HepG2 (cell line): ENCODE data around the gene KCND3. TPM values are rescaled to one million over a fixed set of nuclear protein-coding genes. Genes with fewer than 3 reads are reported as not detected.

Experiments
- HIVEP1 ChIP-seq: sonication (generic); formaldehyde crosslinking; IDR thresholded peaks from 2 replicates; pipeline ENCODE4 v1.4.0; 2020; ENCODE audit warnings: mild to moderate bottlenecking, missing genetic modification reagents
- MIER3 ChIP-seq: IDR thresholded peaks from 2 replicates; pipeline ENCODE4 v1.6.1; 2016; ENCODE audit warnings: missing compliant biosample characterization, borderline replicate concordance
- MXD3 ChIP-seq: IDR thresholded peaks from 2 replicates; pipeline ENCODE4 v1.6.1; 2016; ENCODE audit warnings: mild to moderate bottlenecking, missing biosample characterization, missing genetic modification reagents
- RFX5 ChIP-seq: IDR thresholded peaks from 2 replicates; pipeline ENCODE4 v1.6.1; 2011; ENCODE audit warnings: low read depth, low read length, improper control_type of control experiment
- ZBTB14 ChIP-seq: sonication (generic); formaldehyde crosslinking; IDR thresholded peaks from 2 replicates; pipeline ENCODE4 v1.4.0; 2020; ENCODE audit warnings: missing genetic modification reagents
- ZNF10 ChIP-seq: sonication (generic); formaldehyde crosslinking; IDR thresholded peaks from 2 replicates; pipeline ENCODE4 v1.4.0; 2020; ENCODE audit warnings: mild to moderate bottlenecking, low read depth, missing genetic modification reagents, borderline replicate concordance
- ZNF737 ChIP-seq: sonication (generic); formaldehyde crosslinking; IDR thresholded peaks from 2 replicates; pipeline ENCODE4 v1.5.0; 2020; ENCODE audit warnings: missing genetic modification reagents, mild to moderate bottlenecking, borderline replicate concordance
- ZSCAN22 ChIP-seq: sonication (generic); formaldehyde crosslinking; IDR thresholded peaks from 2 replicates; pipeline ENCODE4 v1.4.0; 2020; ENCODE audit warnings: mild to moderate bottlenecking, missing genetic modification reagents
- polyA plus RNA-seq, 8 experiments: library from polyadenylated mRNA; depleted of rRNA in 3 of 8; stranded (reverse) in 7 of 8; unstranded in 1 of 8; fragments of >200 nt; fragmentation: Illumina TruSeq in 4 of 8; extraction: Trizol in 4 of 8; gene quantifications; 2 replicates each; pipeline versions ENCODE4 v1.2.1 to v1.2.3, GENCODE V29; 2011 to 2016; ENCODE audit warnings: low read depth in 4 of 8, missing spikeins in 1 of 8, mixed read lengths in 1 of 8; ENCODE audit not compliant: insufficient read depth in 1 of 8
- total RNA-seq, 5 experiments: library from RNA; depleted of rRNA; stranded (reverse); fragments of >200 nt; fragmentation: Illumina TruSeq; extraction: Trizol; gene quantifications; 2 replicates each; pipeline ENCODE4 v1.2.3, GENCODE V29; 2016; ENCODE audit warnings: low read depth in 1 of 5
- TF ChIP-seq, protein P1 (sequence below): sonication (generic); formaldehyde crosslinking; IDR thresholded peaks from 2 replicates; pipeline ENCODE4 v1.5.1; 2020; ENCODE audit warnings: missing genetic modification reagents, mild to moderate bottlenecking, borderline replicate concordance
- TF ChIP-seq, protein P2 (sequence below): sonication (generic); formaldehyde crosslinking; IDR thresholded peaks from 2 replicates; pipeline ENCODE4 v1.4.0; 2020; ENCODE audit warnings: low read depth, missing genetic modification reagents
- TF ChIP-seq, protein P3 (sequence below): sonication (generic); formaldehyde crosslinking; IDR thresholded peaks from 2 replicates; pipeline ENCODE4 v1.8.1; 2023; ENCODE audit warnings: mild to moderate bottlenecking, missing genetic modification reagents

KCND3 gene
- total and polyA plus RNA-seq, 2 of the 13 experiments (the other 11 are each of a cell fraction or from before 2014, with no cell fraction given) = 0.04 TPM; not detected in 1

DNA sequence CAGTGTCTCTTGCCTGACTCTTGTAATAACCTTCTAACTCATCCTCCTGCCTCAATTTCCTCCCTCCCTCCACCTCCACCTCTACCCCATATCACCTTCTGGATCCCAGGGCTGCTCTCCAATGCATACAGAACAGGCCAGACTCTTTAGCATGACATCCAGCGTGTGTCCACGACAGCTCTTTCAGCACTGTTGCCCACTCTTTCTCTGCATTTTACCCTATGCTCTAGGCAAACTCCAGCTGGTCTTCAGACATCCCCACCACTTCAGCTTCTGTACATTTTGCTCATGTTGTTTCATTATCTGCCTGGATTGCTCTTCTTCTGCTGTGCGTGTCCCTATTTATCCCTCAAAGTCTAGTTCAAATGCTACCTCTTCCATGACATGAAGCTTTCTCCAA, 255.0 kb downstream of the KCND3 start (continued):
- TF ChIP-seq, protein P1, sequence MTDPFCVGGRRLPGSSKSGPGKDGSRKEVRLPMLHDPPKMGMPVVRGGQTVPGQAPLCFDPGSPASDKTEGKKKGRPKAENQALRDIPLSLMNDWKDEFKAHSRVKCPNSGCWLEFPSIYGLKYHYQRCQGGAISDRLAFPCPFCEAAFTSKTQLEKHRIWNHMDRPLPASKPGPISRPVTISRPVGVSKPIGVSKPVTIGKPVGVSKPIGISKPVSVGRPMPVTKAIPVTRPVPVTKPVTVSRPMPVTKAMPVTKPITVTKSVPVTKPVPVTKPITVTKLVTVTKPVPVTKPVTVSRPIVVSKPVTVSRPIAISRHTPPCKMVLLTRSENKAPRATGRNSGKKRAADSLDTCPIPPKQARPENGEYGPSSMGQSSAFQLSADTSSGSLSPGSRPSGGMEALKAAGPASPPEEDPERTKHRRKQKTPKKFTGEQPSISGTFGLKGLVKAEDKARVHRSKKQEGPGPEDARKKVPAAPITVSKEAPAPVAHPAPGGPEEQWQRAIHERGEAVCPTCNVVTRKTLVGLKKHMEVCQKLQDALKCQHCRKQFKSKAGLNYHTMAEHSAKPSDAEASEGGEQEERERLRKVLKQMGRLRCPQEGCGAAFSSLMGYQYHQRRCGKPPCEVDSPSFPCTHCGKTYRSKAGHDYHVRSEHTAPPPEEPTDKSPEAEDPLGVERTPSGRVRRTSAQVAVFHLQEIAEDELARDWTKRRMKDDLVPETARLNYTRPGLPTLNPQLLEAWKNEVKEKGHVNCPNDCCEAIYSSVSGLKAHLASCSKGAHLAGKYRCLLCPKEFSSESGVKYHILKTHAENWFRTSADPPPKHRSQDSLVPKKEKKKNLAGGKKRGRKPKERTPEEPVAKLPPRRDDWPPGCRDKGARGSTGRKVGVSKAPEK (CRISPR knock-in tag) = no peak
- TF ChIP-seq ZNF737 (CRISPR knock-in tag) (no peak), MXD3 (CRISPR knock-in tag) (no peak), ZBTB14 (CRISPR knock-in tag) (no peak), HIVEP1 (CRISPR knock-in tag) (no peak), MIER3 (CRISPR knock-in tag) (no peak), ZSCAN22 (CRISPR knock-in tag) (no peak), RFX5 (no peak), ZNF10 (CRISPR knock-in tag) (no peak)
- TF ChIP-seq, protein P2, sequence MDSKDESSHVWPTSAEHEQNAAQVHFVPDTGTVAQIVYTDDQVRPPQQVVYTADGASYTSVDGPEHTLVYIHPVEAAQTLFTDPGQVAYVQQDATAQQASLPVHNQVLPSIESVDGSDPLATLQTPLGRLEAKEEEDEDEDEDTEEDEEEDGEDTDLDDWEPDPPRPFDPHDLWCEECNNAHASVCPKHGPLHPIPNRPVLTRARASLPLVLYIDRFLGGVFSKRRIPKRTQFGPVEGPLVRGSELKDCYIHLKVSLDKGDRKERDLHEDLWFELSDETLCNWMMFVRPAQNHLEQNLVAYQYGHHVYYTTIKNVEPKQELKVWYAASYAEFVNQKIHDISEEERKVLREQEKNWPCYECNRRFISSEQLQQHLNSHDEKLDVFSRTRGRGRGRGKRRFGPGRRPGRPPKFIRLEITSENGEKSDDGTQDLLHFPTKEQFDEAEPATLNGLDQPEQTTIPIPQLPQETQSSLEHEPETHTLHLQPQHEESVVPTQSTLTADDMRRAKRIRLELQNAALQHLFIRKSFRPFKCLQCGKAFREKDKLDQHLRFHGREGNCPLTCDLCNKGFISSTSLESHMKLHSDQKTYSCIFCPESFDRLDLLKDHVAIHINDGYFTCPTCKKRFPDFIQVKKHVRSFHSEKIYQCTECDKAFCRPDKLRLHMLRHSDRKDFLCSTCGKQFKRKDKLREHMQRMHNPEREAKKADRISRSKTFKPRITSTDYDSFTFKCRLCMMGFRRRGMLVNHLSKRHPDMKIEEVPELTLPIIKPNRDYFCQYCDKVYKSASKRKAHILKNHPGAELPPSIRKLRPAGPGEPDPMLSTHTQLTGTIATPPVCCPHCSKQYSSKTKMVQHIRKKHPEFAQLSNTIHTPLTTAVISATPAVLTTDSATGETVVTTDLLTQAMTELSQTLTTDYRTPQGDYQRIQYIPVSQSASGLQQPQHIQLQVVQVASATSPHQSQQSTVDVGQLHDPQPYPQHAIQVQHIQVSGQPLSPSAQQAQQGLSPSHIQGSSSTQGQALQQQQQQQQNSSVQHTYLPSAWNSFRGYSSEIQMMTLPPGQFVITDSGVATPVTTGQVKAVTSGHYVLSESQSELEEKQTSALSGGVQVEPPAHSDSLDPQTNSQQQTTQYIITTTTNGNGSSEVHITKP (CRISPR knock-in tag) = no peak
- TF ChIP-seq, protein P3, sequence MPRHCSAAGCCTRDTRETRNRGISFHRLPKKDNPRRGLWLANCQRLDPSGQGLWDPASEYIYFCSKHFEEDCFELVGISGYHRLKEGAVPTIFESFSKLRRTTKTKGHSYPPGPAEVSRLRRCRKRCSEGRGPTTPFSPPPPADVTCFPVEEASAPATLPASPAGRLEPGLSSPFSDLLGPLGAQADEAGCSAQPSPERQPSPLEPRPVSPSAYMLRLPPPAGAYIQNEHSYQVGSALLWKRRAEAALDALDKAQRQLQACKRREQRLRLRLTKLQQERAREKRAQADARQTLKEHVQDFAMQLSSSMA (CRISPR knock-in tag) = no peak
